ENCODE results near the gene MAX. TPM values are rescaled to one million over a fixed set of nuclear protein-coding genes. Genes with fewer than 3 reads are reported as not detected.

The MAX gene
- total and polyA plus RNA-seq, 9 of the 15 experiments (the other 6 are each of a cell fraction or from before 2014, with no cell fraction given): 15.4 to 96.5 (median 51.6) TPM

GRCh38 chr14:65102441-65103149, at the start of gene MAX (continued):
- TF ChIP-seq, protein P1, sequence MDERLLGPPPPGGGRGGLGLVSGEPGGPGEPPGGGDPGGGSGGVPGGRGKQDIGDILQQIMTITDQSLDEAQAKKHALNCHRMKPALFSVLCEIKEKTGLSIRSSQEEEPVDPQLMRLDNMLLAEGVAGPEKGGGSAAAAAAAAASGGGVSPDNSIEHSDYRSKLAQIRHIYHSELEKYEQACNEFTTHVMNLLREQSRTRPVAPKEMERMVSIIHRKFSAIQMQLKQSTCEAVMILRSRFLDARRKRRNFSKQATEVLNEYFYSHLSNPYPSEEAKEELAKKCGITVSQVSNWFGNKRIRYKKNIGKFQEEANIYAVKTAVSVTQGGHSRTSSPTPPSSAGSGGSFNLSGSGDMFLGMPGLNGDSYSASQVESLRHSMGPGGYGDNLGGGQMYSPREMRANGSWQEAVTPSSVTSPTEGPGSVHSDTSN (CRISPR knock-in tag; IDR thresholded peaks at IDR 0.05; ENCODE audit: low read depth): no peak
- TF ChIP-seq, protein P1 (tag; conservative IDR thresholded peaks at IDR 0.05; ENCODE audit: low read depth): no peak
- TF ChIP-seq MYC (IDR thresholded peaks at IDR 0.05; ENCODE audit: low read depth, low read length): peak; percentile 93
- TF ChIP-seq MYC (CRISPR knock-in tag; IDR thresholded peaks at IDR 0.05; ENCODE audit: borderline replicate concordance, low read depth): no peak
- TF ChIP-seq, protein P2, sequence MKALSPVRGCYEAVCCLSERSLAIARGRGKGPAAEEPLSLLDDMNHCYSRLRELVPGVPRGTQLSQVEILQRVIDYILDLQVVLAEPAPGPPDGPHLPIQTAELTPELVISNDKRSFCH (CRISPR knock-in tag; IDR thresholded peaks at IDR 0.05): no peak
- TF ChIP-seq, protein P2 (tag; IDR thresholded peaks at IDR 0.05): no peak
- no peak for TF ChIP-seq GTF2A2 (tag; IDR thresholded peaks at IDR 0.05)
- TF ChIP-seq CCAR2 (IDR thresholded peaks at IDR 0.05; ENCODE audit: low read depth, low read length): no peak
- TF ChIP-seq PHF20 (IDR thresholded peaks at IDR 0.05; ENCODE audit: partially characterized antibody): no peak
- no peak for TF ChIP-seq ZNF583 (CRISPR knock-in tag; IDR thresholded peaks at IDR 0.05)
- TF ChIP-seq MAX (CRISPR knock-in tag; IDR thresholded peaks at IDR 0.05): peak; percentile 87
- no peak for TF ChIP-seq ZSCAN32 (CRISPR knock-in tag; IDR thresholded peaks at IDR 0.05)
- peak; percentile 11; the same call in 1 of the 2 replicates for TF ChIP-seq LCOR (CRISPR knock-in tag; IDR thresholded peaks at IDR 0.05)
- TF ChIP-seq, protein P3, sequence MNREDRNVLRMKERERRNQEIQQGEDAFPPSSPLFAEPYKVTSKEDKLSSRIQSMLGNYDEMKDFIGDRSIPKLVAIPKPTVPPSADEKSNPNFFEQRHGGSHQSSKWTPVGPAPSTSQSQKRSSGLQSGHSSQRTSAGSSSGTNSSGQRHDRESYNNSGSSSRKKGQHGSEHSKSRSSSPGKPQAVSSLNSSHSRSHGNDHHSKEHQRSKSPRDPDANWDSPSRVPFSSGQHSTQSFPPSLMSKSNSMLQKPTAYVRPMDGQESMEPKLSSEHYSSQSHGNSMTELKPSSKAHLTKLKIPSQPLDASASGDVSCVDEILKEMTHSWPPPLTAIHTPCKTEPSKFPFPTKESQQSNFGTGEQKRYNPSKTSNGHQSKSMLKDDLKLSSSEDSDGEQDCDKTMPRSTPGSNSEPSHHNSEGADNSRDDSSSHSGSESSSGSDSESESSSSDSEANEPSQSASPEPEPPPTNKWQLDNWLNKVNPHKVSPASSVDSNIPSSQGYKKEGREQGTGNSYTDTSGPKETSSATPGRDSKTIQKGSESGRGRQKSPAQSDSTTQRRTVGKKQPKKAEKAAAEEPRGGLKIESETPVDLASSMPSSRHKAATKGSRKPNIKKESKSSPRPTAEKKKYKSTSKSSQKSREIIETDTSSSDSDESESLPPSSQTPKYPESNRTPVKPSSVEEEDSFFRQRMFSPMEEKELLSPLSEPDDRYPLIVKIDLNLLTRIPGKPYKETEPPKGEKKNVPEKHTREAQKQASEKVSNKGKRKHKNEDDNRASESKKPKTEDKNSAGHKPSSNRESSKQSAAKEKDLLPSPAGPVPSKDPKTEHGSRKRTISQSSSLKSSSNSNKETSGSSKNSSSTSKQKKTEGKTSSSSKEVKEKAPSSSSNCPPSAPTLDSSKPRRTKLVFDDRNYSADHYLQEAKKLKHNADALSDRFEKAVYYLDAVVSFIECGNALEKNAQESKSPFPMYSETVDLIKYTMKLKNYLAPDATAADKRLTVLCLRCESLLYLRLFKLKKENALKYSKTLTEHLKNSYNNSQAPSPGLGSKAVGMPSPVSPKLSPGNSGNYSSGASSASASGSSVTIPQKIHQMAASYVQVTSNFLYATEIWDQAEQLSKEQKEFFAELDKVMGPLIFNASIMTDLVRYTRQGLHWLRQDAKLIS (CRISPR knock-in tag; IDR thresholded peaks at IDR 0.05): no peak
- 0 out of 2 replicates have a peak, but pooled peaks have one; percentile 56 for TF ChIP-seq GABPA (tag; conservative IDR thresholded peaks at IDR 0.05; ENCODE audit: low read depth)
- peak; percentile 63; the same call in 1 of the 2 replicates for TF ChIP-seq POLR2A (conservative IDR thresholded peaks at IDR 0.05)
- TF ChIP-seq IRF1 (CRISPR knock-in tag; IDR thresholded peaks at IDR 0.05; ENCODE audit: borderline replicate concordance): no peak
- no peak for TF ChIP-seq CHCHD3 (CRISPR knock-in tag; IDR thresholded peaks at IDR 0.05)
- no peak for TF ChIP-seq HDGF (IDR thresholded peaks at IDR 0.05)
- TF ChIP-seq NCOA6 (IDR thresholded peaks at IDR 0.05): no peak
- no peak for TF ChIP-seq NFRKB (IDR thresholded peaks at IDR 0.05; ENCODE audit: low read depth)
- TF ChIP-seq JUN (IDR thresholded peaks at IDR 0.05; ENCODE audit: borderline replicate concordance, low read depth, low read length): peak; percentile 43; the same call in 1 of the 2 replicates
- TF ChIP-seq JUN (CRISPR knock-in tag; IDR thresholded peaks at IDR 0.05; ENCODE audit: borderline replicate concordance): no peak

Measured in K562 (cell line).